ENCODE measurements around the gene EIF3F. TPM values are rescaled to one million over a fixed set of nuclear protein-coding genes. Genes with fewer than 3 reads are reported as not detected.

The EIF3F gene
- total RNA-seq, 3 donors from 2014 or later (not counting 1 experiment from before 2014, with no cell fraction given): 232 to 250 (median 247) TPM

DNA sequence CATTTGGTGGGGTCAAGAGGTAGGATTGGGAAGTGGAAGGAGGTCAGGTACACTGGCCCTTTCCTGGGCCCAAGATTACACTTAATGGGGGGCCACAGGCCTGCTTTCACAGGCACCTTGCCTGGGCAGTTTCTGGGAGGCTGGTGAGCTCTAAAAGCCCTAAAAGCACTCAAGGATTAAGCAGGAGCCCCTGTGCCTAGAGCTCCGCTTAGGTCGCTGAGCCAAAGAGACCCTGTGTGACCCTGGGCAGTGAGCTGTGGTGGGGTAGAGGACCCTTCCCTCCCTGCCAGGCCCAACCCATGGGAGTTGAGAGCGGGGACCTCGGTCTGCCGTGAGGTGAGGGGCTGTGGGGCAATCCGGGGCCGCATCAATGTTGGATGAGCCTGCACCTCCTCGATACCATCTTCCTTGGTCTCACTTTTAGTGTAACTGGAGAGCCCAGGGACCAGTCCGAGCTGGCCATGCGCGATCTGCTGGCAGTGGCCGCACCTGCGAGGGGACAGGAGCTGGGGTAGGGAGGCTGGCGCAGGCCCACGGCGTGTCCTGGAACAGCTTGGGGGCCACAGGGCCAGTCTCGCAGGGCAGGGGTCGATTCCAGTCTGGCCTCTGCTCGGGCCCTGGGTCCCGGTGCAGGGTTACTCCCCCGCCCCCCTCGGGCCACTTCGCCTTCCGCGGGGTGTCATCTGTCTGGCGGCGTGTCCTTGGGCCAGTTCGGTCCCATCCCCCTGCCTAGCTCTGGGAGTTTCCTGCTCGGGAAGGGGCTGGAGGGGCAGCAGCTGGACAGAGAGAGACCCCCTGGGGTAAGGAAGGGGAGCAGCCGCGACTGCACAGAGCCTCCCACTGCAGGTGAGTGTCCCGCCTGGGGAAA lies 44.3 kb downstream of the EIF3F start:
- Mint-ChIP-seq H3K27me3 (ENCODE audit: low read depth in 2 of 2) (peaks cover 21 to 39% of the 10 kb centered on the region in 2 donors), H3K9me3 (no peaks in the 10 kb centered on the region), H3K4me1 (peaks cover 7 to 9% of the 10 kb centered on the region in 2 donors), H3K36me3 (no peaks in the 10 kb centered on the region), H3K27ac (no peak overlapping the region), H3K4me3 (no peak overlapping the region)
- DNase-seq: no peak
- H3K4me1 ChIP-seq (ENCODE audit: control insufficient read depth, insufficient read depth, low read length): peaks cover 9% of the 10 kb centered on the region
- H3K36me3 ChIP-seq (ENCODE audit: control insufficient read depth, insufficient read depth, low read length): no peaks in the 10 kb centered on the region
- TF ChIP-seq, protein P1, sequence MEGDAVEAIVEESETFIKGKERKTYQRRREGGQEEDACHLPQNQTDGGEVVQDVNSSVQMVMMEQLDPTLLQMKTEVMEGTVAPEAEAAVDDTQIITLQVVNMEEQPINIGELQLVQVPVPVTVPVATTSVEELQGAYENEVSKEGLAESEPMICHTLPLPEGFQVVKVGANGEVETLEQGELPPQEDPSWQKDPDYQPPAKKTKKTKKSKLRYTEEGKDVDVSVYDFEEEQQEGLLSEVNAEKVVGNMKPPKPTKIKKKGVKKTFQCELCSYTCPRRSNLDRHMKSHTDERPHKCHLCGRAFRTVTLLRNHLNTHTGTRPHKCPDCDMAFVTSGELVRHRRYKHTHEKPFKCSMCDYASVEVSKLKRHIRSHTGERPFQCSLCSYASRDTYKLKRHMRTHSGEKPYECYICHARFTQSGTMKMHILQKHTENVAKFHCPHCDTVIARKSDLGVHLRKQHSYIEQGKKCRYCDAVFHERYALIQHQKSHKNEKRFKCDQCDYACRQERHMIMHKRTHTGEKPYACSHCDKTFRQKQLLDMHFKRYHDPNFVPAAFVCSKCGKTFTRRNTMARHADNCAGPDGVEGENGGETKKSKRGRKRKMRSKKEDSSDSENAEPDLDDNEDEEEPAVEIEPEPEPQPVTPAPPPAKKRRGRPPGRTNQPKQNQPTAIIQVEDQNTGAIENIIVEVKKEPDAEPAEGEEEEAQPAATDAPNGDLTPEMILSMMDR (IDR thresholded peaks at IDR 0.05): no peak
- no peak overlapping the region for H3K4me3 ChIP-seq (ENCODE audit: low read length)
- intact Hi-C loops (cut with micrococcal nuclease): loop anchor here (2.0 kb wide), 1 partner anchor 535 kb away; no protein-coding TSS in a partner anchor
- no peak for ATAC-seq
- H3K27ac ChIP-seq (ENCODE audit: low read length): no peak overlapping the region
- WGBS (ENCODE audit: insufficient coverage): 77% methylated on average over 32 of the region's 32 CpGs
- H3K9me3 ChIP-seq (ENCODE audit: control insufficient read depth, insufficient read depth, low read length): no peaks in the 10 kb centered on the region
- H3K27me3 ChIP-seq (ENCODE audit: control insufficient read depth, insufficient read depth, low read length): peaks cover 2% of the 10 kb centered on the region

DNA sequence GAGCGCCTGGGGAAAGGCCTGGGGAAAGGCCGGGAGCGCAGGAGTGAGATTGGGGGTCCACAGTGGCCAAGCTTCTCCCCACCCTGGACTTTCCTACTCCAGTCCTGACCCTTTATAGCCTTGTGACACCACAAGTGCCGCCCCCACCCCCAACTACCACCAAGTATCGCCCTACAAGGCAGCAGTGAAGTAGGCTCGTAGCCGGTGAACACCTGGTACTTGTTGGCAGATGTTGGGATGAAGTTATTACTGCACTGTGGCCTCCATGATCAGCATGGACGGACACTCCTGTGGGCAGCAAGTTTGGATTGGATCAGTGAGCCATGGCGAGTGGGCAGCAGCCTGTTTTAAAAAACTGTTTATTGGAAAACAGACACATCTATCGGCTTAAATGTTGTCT lies 45.0 kb downstream of the EIF3F start:
- no peaks in the 10 kb centered on the region for H3K36me3 Mint-ChIP-seq
- TF ChIP-seq, protein P1 (IDR thresholded peaks at IDR 0.05): no peak
- H3K27ac ChIP-seq (ENCODE audit: low read length): no peak overlapping the region
- no peaks in the 10 kb centered on the region for H3K9me3 ChIP-seq (ENCODE audit: control insufficient read depth, insufficient read depth, low read length)
- no peaks in the 10 kb centered on the region for H3K36me3 ChIP-seq (ENCODE audit: control insufficient read depth, insufficient read depth, low read length)
- peaks cover 7 to 9% of the 10 kb centered on the region in 2 donors for H3K4me1 Mint-ChIP-seq
- H3K4me3 ChIP-seq (ENCODE audit: low read length): no peak overlapping the region
- DNase-seq: no peak
- no peak overlapping the region for H3K27ac Mint-ChIP-seq
- H3K4me3 Mint-ChIP-seq: no peak overlapping the region
- peaks cover 2% of the 10 kb centered on the region for H3K27me3 ChIP-seq (ENCODE audit: control insufficient read depth, insufficient read depth, low read length)
- no peaks in the 10 kb centered on the region for H3K9me3 Mint-ChIP-seq
- intact Hi-C loops (cut with micrococcal nuclease): loop anchor here (2.0 kb wide), 1 partner anchor 535 kb away; no protein-coding TSS in a partner anchor
- peaks cover 9% of the 10 kb centered on the region for H3K4me1 ChIP-seq (ENCODE audit: control insufficient read depth, insufficient read depth, low read length)
- WGBS (ENCODE audit: insufficient coverage): 87% methylated on average over 10 of the region's 10 CpGs
- H3K27me3 Mint-ChIP-seq (ENCODE audit: low read depth in 2 of 2): peaks cover 21 to 39% of the 10 kb centered on the region in 2 donors
- no peak for ATAC-seq

DNA sequence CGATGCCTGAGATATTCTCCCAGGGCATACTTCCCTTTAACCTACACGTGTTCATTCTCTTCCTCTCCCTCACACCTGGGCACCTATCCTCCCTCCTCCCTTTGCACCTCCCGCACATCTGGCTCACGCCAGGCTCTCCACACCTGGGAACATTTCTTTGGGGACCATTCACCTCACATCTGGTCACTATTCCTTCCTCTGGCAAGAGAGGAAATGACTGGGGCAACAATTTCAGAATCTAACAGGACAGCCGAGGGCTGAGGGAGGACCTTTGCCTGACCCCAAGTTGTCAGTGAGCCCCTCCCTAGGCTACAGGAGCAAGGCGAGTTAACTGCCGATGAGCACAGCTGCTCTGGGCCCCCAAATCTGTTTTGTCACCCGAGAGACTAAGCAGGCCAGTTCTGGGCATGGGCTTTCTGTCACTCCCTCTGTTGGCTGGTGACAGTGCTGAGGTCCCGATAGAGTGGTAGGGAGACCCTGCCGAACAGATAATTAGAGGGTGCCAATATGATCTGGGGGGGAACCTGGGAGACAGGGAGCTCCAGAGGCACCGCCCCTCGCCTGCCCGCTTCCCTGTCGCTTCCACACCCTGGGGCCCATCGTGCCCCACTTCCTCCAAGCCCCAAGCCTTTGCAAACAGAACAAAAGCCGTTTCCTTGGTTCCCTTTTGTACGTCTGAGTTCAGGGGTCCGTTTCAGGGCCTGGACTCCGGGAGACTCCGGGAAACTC lies 45.6 kb downstream of the EIF3F start:
- ATAC-seq (no peak), DNase-seq (no peak)
- TF ChIP-seq, protein P1 (IDR thresholded peaks at IDR 0.05): no peak
- Mint-ChIP-seq H3K36me3 (no peaks in the 10 kb centered on the region), H3K27me3 (ENCODE audit: low read depth in 2 of 2) (peaks cover 21 to 42% of the 10 kb centered on the region in 2 donors), H3K4me1 (peaks cover 7 to 9% of the 10 kb centered on the region in 2 donors), H3K27ac (no peak overlapping the region), H3K4me3 (no peak overlapping the region), H3K9me3 (no peaks in the 10 kb centered on the region)
- H3K4me1 ChIP-seq (ENCODE audit: control insufficient read depth, insufficient read depth, low read length): peaks cover 9% of the 10 kb centered on the region
- no peaks in the 10 kb centered on the region for H3K36me3 ChIP-seq (ENCODE audit: control insufficient read depth, insufficient read depth, low read length)
- WGBS (ENCODE audit: insufficient coverage): 34% methylated on average over 20 of the region's 20 CpGs
- no peak overlapping the region for H3K27ac ChIP-seq (ENCODE audit: low read length)
- no peak overlapping the region for H3K4me3 ChIP-seq (ENCODE audit: low read length)
- intact Hi-C loops (cut with micrococcal nuclease): loop anchor here (1.0 to 2.0 kb wide), 2 partner anchors 67 to 534 kb away; no protein-coding TSS in a partner anchor
- no peaks in the 10 kb centered on the region for H3K9me3 ChIP-seq (ENCODE audit: control insufficient read depth, insufficient read depth, low read length)
- H3K27me3 ChIP-seq (ENCODE audit: control insufficient read depth, insufficient read depth, low read length): peaks cover 2% of the 10 kb centered on the region

Measured in natural killer cell (primary cell).